Measurements from ENCODE around the gene UPB1.

DNA sequence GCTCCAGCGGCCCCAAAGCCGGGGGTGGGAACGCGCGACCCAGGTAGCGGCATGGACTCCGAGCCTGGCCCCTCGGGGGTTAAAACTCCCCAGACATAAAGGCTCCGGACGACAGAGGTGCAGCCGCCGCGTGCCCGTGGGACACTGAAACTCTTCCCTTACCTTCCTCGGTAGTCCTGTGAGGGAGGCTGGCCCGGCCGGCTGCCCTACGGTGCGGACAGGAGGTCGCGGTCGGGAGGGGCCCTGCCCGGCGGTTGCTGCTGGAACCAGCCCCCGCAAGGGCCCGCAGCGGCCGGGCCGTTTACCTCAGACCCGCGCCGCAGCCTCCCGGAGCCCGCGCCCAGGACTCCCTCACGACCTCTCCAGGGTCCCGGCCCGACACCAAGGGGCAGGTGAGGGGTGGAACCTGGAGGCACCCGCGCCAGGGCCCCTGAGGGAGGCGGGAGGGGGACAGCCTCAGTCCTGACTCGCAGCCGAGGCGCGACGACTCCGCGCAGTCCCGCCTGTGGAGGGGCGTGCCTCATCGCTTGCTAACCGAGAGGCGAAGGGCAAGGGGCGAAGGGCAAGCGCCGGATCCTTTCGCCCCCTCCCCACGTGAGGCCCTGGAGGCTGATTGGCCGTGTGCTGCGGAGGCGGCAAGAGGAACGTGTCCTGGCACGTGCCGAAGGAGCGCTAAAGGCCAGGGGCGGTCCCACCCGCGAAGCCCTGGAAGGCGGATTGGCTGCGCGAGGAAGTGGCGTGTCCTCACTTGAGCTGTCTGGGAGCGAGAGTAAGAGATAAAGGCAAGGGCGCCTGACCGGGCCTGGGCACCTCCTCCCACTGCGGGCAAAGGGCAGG is at the start of gene UPB1:
- TF ChIP-seq JUN (IDR thresholded peaks at IDR 0.05; ENCODE audit: borderline replicate concordance, low read depth, low read length) (no peak), JUN (CRISPR knock-in tag; IDR thresholded peaks at IDR 0.05; ENCODE audit: borderline replicate concordance) (no peak), SMARCC2 (IDR thresholded peaks at IDR 0.05; ENCODE audit: low read depth) (no peak), RFX7 (CRISPR knock-in tag; IDR thresholded peaks at IDR 0.05) (no peak)
- TF ChIP-seq, protein P1, sequence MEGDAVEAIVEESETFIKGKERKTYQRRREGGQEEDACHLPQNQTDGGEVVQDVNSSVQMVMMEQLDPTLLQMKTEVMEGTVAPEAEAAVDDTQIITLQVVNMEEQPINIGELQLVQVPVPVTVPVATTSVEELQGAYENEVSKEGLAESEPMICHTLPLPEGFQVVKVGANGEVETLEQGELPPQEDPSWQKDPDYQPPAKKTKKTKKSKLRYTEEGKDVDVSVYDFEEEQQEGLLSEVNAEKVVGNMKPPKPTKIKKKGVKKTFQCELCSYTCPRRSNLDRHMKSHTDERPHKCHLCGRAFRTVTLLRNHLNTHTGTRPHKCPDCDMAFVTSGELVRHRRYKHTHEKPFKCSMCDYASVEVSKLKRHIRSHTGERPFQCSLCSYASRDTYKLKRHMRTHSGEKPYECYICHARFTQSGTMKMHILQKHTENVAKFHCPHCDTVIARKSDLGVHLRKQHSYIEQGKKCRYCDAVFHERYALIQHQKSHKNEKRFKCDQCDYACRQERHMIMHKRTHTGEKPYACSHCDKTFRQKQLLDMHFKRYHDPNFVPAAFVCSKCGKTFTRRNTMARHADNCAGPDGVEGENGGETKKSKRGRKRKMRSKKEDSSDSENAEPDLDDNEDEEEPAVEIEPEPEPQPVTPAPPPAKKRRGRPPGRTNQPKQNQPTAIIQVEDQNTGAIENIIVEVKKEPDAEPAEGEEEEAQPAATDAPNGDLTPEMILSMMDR (IDR thresholded peaks at IDR 0.05 in 2 of 3, conservative IDR thresholded peaks at IDR 0.05 in 1 of 3; ENCODE audit: insufficient read depth in 2 of 3, low read depth in 1 of 3, low read length in 3 of 3): no peak
- TF ChIP-seq, protein P2, sequence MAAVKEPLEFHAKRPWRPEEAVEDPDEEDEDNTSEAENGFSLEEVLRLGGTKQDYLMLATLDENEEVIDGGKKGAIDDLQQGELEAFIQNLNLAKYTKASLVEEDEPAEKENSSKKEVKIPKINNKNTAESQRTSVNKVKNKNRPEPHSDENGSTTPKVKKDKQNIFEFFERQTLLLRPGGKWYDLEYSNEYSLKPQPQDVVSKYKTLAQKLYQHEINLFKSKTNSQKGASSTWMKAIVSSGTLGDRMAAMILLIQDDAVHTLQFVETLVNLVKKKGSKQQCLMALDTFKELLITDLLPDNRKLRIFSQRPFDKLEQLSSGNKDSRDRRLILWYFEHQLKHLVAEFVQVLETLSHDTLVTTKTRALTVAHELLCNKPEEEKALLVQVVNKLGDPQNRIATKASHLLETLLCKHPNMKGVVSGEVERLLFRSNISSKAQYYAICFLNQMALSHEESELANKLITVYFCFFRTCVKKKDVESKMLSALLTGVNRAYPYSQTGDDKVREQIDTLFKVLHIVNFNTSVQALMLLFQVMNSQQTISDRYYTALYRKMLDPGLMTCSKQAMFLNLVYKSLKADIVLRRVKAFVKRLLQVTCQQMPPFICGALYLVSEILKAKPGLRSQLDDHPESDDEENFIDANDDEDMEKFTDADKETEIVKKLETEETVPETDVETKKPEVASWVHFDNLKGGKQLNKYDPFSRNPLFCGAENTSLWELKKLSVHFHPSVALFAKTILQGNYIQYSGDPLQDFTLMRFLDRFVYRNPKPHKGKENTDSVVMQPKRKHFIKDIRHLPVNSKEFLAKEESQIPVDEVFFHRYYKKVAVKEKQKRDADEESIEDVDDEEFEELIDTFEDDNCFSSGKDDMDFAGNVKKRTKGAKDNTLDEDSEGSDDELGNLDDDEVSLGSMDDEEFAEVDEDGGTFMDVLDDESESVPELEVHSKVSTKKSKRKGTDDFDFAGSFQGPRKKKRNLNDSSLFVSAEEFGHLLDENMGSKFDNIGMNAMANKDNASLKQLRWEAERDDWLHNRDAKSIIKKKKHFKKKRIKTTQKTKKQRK (IDR thresholded peaks at IDR 0.05; ENCODE audit: borderline replicate concordance, low read depth, low read length): no peak

All from K562 (cell line).